Measurements from ENCODE around the gene KL.

KL gene

GRCh38 chr13:33072282-33072681 is 56.1 kb downstream of the KL start:
- TF ChIP-seq, protein P1, sequence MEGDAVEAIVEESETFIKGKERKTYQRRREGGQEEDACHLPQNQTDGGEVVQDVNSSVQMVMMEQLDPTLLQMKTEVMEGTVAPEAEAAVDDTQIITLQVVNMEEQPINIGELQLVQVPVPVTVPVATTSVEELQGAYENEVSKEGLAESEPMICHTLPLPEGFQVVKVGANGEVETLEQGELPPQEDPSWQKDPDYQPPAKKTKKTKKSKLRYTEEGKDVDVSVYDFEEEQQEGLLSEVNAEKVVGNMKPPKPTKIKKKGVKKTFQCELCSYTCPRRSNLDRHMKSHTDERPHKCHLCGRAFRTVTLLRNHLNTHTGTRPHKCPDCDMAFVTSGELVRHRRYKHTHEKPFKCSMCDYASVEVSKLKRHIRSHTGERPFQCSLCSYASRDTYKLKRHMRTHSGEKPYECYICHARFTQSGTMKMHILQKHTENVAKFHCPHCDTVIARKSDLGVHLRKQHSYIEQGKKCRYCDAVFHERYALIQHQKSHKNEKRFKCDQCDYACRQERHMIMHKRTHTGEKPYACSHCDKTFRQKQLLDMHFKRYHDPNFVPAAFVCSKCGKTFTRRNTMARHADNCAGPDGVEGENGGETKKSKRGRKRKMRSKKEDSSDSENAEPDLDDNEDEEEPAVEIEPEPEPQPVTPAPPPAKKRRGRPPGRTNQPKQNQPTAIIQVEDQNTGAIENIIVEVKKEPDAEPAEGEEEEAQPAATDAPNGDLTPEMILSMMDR (IDR thresholded peaks at IDR 0.05; ENCODE audit: low read depth, low read length), result no peak
- DNase-seq (ENCODE audit: extremely low read depth, low read depth), result no peak

GRCh38 chr13:33072759-33073158 is 56.5 kb downstream of the KL start:
- TF ChIP-seq, protein P1 (IDR thresholded peaks at IDR 0.05; ENCODE audit: low read depth, low read length), result no peak
- no peak for DNase-seq (ENCODE audit: extremely low read depth, low read depth)

GRCh38 chr13:33073338-33073737 is 57.1 kb downstream of the KL start:
- TF ChIP-seq, protein P1 (IDR thresholded peaks at IDR 0.05; ENCODE audit: low read depth, low read length), result no peak

DNA sequence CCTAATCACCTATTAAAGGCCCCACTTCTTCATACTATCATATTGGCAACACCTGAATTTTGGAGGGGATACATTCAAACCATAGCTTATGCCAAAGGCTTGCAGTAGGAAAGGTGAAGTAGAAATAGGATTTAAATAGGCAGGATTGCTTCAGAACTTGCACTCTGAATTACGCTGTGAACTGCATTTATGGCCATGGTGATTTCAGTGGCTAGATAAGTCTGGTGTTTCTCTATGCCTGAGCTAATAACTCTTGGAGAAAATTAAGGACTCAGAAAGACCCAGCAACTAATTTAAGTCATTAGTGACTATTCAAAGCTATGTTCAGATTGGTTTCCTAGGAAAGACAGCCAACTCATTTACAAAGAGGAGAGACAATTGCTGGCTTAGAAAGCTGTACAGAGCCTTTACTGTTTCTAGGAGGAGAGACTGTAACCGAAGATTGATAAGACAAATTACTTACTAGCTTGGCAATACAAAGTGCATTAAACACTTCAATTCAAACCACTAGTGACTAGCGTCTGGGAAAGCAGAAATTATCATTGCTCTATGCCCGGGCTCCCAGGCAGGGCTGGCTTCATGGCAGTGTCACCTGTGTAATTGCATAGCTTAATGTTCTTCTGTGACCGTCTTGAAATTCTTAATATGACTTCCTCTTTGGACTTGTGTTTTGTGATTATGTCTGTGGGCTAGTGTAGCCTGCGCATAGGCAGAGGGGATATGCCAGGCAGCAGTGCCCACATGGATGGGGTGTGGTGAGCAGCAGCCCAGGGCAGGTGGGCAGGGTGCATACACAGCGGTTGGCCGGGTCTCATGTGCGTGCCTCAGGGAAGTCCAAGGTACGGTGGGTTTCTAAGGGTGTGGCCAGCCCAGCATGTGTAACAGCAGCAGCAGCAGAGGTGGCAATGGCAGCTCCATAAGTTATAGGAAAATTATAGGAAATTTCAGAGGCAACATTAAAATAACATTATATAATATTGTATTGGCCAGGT is 60.1 kb downstream of the KL start:
- TF ChIP-seq, protein P1 (IDR thresholded peaks at IDR 0.05; ENCODE audit: low read depth, low read length), result no peak
- no peak for DNase-seq (ENCODE audit: extremely low read depth, low read depth)

More at GRCh38 chr13:33073338-33073737, 57.1 kb downstream of the KL start:
- no peak for DNase-seq (ENCODE audit: extremely low read depth, low read depth)

GRCh38 chr13:33078263-33078662 is 62.0 kb downstream of the KL start:
- TF ChIP-seq, protein P1 (IDR thresholded peaks at IDR 0.05; ENCODE audit: low read depth, low read length), result no peak
- no peak for DNase-seq (ENCODE audit: extremely low read depth, low read depth)

- no peak for DNase-seq (ENCODE audit: extremely low read depth, low read depth)
- TF ChIP-seq, protein P1 (IDR thresholded peaks at IDR 0.05; ENCODE audit: low read depth, low read length), result no peak
Measured at GRCh38 chr13:33079960-33080359, 63.7 kb downstream of the KL start.

DNA sequence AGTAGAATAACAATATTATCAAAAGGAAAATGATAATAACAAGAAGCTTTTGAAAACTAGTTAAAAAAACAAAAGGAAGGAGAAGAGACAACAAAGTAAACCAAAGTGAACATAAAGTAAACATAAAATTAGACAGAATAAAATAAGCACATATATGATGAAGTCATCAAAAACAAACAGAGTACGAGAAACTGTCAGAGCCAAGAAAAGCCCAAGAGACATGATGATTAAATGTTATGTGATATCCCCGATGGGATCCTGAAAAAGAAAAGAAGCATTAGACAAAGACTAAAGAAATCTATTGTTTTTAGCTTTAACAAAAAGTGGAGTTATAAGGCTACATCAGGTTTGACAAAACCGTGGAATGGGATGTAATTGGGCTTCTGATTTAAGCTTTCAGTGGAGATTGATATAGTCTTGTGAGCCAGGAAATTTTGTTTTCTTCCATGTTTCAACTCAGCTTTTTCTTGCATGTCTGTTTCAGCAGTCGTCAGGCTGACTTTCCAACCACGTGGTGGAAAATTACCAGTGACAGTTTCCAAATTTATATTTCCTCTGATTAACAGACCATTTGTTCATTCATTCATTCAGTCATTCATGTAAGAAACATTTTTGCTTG is 64.9 kb downstream of the KL start:
- DNase-seq (ENCODE audit: extremely low read depth, low read depth), result no peak
- TF ChIP-seq, protein P1 (IDR thresholded peaks at IDR 0.05; ENCODE audit: low read depth, low read length), result no peak

All from AG09319 (cell line).